ENCODE results near the gene SERPINE1.
A peak's percentile ranks its signal among the peaks of the same experiment; 100 is the strongest.
"Not testable (repeated sequence)": the region's sequence is repeated elsewhere in the genome, so short reads cannot be mapped to it uniquely, and the experiment has no call there.

SERPINE1 gene

DNA sequence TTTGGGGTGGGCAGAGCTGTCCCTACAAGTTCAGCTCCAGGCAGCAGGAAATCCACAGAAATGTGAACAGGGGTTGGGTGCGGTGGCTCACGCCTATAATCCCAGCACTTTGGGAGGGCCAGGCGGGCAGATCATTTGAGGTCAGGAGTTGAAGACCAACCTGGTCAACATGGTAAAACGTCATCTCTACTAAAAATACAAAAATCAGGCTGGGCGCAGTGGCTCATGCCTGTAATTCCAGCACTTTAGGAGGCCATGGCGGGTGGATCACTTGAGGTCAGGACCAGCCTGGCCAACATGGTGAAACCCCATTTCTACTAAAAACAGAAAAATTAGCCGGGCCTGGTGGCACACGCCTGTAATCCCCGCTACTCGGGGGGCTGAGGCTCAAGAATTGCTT lies 23.2 kb upstream of the SERPINE1 start:
- not testable (repeated sequence) for DNase-seq

- no peak for DNase-seq
Measured at GRCh38 chr7:101104193-101104713, 22.7 kb upstream of the SERPINE1 start.

DNA sequence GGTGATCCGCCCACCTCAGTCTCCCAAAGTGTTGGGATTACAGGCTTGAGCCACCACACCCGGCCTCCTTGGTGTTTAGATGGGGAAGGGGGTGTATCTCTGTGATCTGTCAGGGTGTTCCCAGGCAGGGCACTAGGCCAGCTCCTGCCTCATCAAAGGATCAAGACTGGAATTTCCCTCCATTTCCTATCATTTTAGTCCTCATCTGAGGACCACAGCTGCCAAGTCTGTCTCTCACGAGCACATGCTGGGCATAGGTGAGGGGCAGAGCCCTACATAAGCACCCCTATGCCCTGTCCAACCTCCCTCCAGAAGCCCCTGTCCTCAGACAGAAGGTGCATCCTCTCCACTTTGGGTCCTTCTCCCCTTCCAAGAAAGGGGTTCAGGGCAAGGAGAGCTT lies 22.1 kb upstream of the SERPINE1 start:
- DNase-seq: no peak

GRCh38 chr7:101105248-101105647 lies 21.7 kb upstream of the SERPINE1 start:
- DNase-seq: not testable (repeated sequence)

GRCh38 chr7:101106386-101106785 lies 20.5 kb upstream of the SERPINE1 start:
- no peak for DNase-seq

DNA sequence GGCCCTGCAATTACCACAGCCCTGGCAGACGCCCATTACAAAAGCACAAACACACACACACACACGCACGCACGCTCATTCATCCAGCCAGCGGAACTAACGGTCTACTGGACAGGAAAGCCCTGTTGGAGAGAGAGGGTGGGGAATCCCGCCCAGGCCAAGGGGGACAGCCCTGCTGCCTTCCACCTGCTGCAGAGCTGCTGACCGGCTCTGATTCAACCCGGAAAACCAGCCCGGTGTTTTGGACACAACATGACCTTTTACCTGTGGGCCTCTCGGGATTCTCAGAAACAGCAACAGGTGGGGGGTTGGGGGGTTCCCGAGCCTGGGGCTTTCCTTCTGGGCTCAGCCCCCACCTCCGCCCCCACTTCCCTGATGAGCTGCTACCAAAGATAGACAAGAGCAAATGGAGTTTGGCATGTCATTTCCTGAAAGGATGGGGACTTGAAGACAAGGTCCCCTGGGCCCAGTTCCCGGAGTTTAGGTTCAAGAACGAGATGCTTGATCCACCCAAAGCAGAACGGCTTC lies 18.5 kb upstream of the SERPINE1 start:
- peak; percentile 41 for DNase-seq

- no peak for DNase-seq
Measured at GRCh38 chr7:101108961-101109360, 17.9 kb upstream of the SERPINE1 start.

DNA sequence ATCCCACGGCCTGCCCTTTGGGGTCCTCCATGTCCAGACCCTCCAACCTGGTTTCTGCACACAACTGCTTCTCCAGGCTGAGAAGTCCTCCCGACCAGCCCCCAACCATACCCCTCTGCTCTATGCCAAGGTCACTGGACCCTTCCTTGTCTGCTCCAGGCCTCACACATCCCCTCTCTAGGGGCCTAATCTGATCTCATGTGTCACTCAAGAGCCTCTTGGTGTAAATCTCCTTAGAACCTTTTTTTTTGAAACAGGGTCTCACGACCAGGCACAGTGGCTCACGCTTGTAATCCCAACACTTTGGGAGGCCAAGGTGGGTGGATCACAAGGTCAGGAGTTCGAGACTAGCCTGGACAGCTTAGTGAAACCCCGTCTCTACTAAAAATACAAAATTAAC lies 17.5 kb upstream of the SERPINE1 start:
- DNase-seq: no peak

DNA sequence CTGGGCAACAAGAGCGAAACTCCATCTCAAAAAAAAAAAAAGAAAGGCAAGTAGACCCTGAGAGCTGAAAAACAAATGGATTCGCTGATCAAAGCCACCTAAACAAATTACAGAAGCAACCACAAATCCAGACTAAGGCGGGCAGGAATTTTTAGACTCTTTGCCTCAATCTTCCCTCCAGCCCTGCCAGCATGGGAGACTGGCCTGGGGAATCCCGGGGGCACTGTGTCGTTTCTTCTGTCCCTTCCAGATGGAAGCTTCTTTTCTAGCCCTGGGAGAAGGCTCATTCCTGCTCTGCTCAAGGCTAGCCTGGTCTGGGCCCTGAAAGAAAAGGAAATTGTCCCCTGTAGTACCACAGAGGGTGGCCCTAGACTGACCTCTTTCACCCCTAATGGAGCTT lies 15.6 kb upstream of the SERPINE1 start:
- DNase-seq: no peak

- DNase-seq: no peak
Measured at GRCh38 chr7:101112233-101112632, 14.7 kb upstream of the SERPINE1 start.

DNA sequence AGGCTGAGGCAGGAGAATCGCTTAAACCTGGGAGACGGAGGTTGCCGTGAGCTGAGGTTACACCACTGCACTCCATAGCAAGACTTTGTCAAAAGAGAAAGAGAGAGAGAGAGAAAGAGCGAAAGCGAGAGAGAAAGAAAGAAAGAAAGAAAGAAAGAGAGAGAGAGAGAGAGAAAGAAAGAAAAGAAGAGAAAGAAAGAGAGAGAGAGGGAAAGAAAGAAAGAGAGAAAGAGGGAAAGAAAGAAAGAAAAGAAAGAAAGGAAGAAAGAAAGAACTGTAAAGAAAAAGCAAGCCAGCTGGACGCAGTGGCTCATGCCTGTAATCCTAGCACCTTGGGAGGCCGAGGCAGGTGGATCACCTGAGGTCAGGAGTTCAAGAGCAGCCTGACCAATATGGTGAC lies 13.8 kb upstream of the SERPINE1 start:
- DNase-seq: not testable (repeated sequence)

DNA sequence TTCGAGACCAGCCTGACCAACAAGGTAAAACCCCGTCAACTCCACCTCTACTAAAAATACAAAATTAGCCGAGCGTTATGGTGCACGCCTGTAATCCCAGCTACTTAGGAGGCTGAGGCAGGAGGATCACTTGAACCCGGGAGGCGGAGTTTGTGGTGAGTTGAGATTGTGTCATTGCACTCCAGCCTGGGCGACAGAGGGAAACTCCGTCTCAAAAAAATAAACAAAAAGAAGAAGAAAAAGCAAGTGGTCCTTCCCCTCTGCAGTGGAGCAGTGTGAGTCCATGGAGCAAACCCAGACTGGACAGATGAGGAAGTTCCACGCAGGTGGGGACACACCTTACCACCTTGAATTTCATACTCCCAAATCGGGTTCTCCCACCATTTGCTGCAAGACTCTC lies 13.1 kb upstream of the SERPINE1 start:
- DNase-seq: no peak

- DNase-seq: no peak
Measured at GRCh38 chr7:101114492-101114891, 12.4 kb upstream of the SERPINE1 start.

GRCh38 chr7:101115215-101115614 lies 11.7 kb upstream of the SERPINE1 start:
- no peak for DNase-seq

DNA sequence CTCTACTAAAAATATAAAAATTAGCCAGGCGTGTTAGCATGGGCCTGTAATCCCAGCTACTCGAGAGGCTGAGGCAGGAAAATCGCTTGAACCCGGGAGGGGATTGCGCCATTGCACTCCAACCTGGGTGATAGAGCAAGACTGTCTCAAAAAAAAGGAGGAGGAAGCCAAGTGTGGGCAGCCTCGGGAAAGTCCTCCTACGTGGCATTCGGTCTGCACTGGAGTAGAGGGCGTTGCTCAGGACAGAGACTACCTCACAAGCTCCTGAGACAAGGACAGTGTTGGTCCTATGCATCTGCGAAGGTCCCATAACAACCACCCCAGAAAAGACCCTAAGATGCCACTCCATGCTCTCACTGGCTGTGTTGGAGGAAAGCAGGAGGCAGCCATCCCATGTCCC lies 10.0 kb upstream of the SERPINE1 start:
- no peak for DNase-seq

- DNase-seq: no peak
Measured at GRCh38 chr7:101118856-101119255, 8.0 kb upstream of the SERPINE1 start.

GRCh38 chr7:101119876-101120275 lies 7.0 kb upstream of the SERPINE1 start:
- DNase-seq: no peak

GRCh38 chr7:101120315-101120714 lies 6.6 kb upstream of the SERPINE1 start:
- DNase-seq: no peak

DNA sequence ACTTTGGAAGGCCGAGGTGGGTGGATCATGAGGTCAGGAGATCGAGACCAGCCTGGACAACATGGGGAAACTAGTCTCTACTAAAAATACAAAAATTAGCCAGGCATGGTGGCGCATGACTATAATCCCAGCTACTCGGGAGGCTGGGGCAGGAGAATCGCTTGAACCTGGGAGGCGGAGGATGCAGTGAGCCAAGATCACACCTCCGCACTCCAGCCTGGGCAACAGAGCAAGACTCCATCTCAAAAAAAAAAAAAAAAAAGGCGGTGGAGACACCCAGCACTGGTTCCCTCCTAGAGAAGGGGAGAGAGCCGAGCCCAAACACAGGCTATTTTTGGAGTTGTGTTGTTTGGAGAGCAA lies 5.3 kb upstream of the SERPINE1 start:
- not testable (repeated sequence) for DNase-seq

GRCh38 chr7:101121991-101122932 lies 4.6 kb upstream of the SERPINE1 start:
- no peak for DNase-seq

GRCh38 chr7:101122933-101123702 lies 3.8 kb upstream of the SERPINE1 start:
- DNase-seq: no peak

DNA sequence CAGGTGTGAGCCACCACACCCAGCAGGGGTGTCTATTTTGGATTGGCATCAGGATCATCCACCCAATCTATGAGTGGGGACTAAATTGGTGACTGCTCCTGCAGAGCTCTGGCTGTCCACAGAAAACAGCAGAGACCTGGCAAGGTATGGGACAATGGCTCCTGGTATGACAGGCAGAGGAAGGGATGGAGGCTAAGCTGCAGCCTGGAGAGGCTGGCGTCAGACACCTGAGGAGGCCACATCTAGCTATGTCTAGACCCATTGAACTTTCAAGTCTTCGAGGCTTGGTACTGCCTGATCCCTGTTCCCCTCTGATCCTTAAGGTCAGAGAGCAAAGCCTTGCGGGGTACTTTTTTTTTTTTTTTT lies 3.2 kb upstream of the SERPINE1 start:
- no peak for DNase-seq

DNA sequence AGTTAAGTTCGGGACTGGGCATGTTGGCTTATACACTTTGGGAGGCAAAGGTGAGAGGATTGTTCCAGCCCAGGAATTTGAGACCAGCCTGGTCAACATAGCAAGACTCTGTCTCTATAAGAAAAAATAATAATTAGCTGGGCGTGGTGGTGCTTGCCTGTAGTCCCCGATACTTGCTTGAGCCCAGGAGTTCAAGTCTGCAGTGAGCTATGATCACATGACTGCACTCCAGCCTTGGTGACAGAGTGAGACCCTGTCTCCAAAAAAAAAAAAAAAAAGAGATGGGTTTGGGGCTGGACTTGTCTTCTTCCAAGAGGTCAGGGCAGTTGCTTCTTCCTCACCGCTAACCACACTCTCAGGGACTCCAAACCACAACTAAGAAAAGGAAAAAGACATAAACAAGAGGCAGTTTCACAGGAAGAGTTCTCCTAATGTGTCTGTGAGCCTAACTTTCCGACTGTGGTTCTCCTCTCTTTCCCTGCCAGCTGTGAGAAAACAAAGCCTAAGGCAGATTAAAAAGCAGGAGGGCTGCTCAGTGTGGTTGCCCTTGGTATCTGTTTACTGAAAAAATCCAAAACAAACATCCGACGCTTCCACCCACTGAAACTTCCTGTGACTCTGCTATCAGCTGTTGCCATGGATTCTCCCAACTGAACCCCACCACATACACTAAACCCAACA lies 2.4 kb upstream of the SERPINE1 start:
- peak; percentile 24 for DNase-seq
